HepG2 (cell line): ENCODE measurements around the gene SYNC. TPM values are rescaled to one million over a fixed set of nuclear protein-coding genes. Genes with fewer than 3 reads are reported as not detected.

ENCODE experiments used
- ATAC-seq: fragments of 200-7000 bp; cut with Tn5 transposase; 3 replicates; pipeline ENCODE4 v1.9.1; 2020; ENCODE audit warnings: mild to moderate bottlenecking, moderate library complexity
- BruUV-seq: library from RNA; stranded (reverse); fragments of 400-500 nt; replicated peaks from 2 replicates; lab custom pipeline; 2021; lab: Mats Ljungman, UMichigan
- CTCF ChIA-PET: fragments of 300-600 bp; formaldehyde crosslinking; extraction: SDS; loops from one replicate; lab custom pipeline; 2021; ENCODE audit warnings: low total read pairs, inconsistent platforms, low intra/inter-chr PET ratio; lab: Yijun Ruan, JAX
- POLR2A ChIA-PET: fragments of 350-600 bp; sonication (Branson Sonifier 250); formaldehyde crosslinking; loops from one replicate; lab custom pipeline; 2020; ENCODE audit warnings: antibody characterized with exemption, inconsistent platforms; lab: Yijun Ruan, JAX
- DNase-seq: peaks from one replicate; pipeline ENCODE4 v3.0.0-alpha.2; 2015; ENCODE audit warnings: low spot score
- FAIRE-seq: peaks from 3 replicates; lab custom pipeline; 2011; peaks lifted over from hg19 to GRCh38; lab: Jason Lieb, UNC
- H2AFZ ChIP-seq: one replicate; pipeline ENCODE4 v1.6.1; 2011; ENCODE audit warnings: low read length, inconsistent platforms
- H3K27ac ChIP-seq: fragments of 300-600 bp; 3 replicates; pipeline ENCODE4 v1.8.0; 2011; ENCODE audit warnings: mixed run types, mild to moderate bottlenecking, mixed read lengths, low read length, inconsistent platforms; ENCODE audit not compliant: insufficient read depth; ENCODE audit errors: extremely low read length
- H3K27me3 ChIP-seq, 2 experiments: fragments of 200-600 bp in 1 of 2; 2 replicates in 1 of 2; 3 replicates in 1 of 2; pipeline versions ENCODE4 v1.6.0 to v1.8.0; 2011; ENCODE audit warnings: low read length in 2 of 2, mild to moderate bottlenecking in 2 of 2, moderate library complexity in 2 of 2, inconsistent platforms in 1 of 2; ENCODE audit not compliant: insufficient read depth in 2 of 2, control insufficient read depth in 1 of 2
- H3K36me3 ChIP-seq, 2 experiments: fragments of 200-600 bp in 1 of 2; replicated peaks in 1 of 2; 2 replicates in 1 of 2; 3 replicates in 1 of 2; pipeline versions ENCODE4 v1.5.1 to v1.8.0; 2011; ENCODE audit warnings: low read length in 2 of 2, inconsistent platforms in 1 of 2; ENCODE audit not compliant: insufficient read depth in 2 of 2, control insufficient read depth in 1 of 2
- H3K4me1 ChIP-seq: 2 replicates; pipeline ENCODE4 v1.5.1; 2012; ENCODE audit warnings: low read length, inconsistent platforms; ENCODE audit not compliant: insufficient read depth
- H3K4me2 ChIP-seq: 2 replicates; pipeline ENCODE4 v1.6.0; 2011; ENCODE audit warnings: low read depth, low read length, inconsistent platforms
- H3K4me3 ChIP-seq, 3 experiments: fragments of 200-600 bp in 1 of 3; sonication (generic), shearing (Covaris generic) in 1 of 3; replicated peaks in 1 of 3; 2 replicates each; pipeline ENCODE4 v1.5.1; 2011 to 2016; ENCODE audit warnings: low read length in 3 of 3, inconsistent platforms in 2 of 3, low read depth in 2 of 3, mild to moderate bottlenecking in 2 of 3, control low read depth in 1 of 3, mixed read lengths in 1 of 3; ENCODE audit not compliant: insufficient read depth in 1 of 3
- H3K79me2 ChIP-seq: one replicate; pipeline ENCODE4 v1.6.1; 2011; ENCODE audit warnings: low read length, inconsistent platforms; ENCODE audit not compliant: insufficient read depth
- H3K9ac ChIP-seq: 2 replicates; pipeline ENCODE4 v1.6.0; 2011; ENCODE audit warnings: mild to moderate bottlenecking, low read depth, low read length, inconsistent platforms; ENCODE audit not compliant: insufficient read depth
- H3K9me3 ChIP-seq: 2 replicates; pipeline ENCODE4 v1.5.1; 2012; ENCODE audit warnings: mild to moderate bottlenecking, low read length
- H4K20me1 ChIP-seq: 2 replicates; pipeline ENCODE4 v1.6.0; 2011; ENCODE audit warnings: inconsistent platforms, mild to moderate bottlenecking, low read length, moderate library complexity; ENCODE audit not compliant: insufficient read depth
- JARID2 ChIP-seq: sonication (generic); formaldehyde crosslinking; IDR thresholded peaks from 2 replicates; pipeline ENCODE4 v1.8.1; 2023; ENCODE audit warnings: missing genetic modification reagents, inconsistent platforms; ENCODE audit not compliant: insufficient replicate concordance
- NCOA2 ChIP-seq: sonication (generic); formaldehyde crosslinking; IDR thresholded peaks from 2 replicates; pipeline ENCODE4 v1.8.0; 2022; ENCODE audit warnings: inconsistent platforms
- PATZ1 ChIP-seq: sonication (generic); formaldehyde crosslinking; IDR thresholded peaks from 2 replicates; pipeline ENCODE4 v1.4.0; 2020; ENCODE audit warnings: missing genetic modification reagents
- PLSCR1 ChIP-seq: sonication (generic); formaldehyde crosslinking; IDR thresholded peaks from 2 replicates; pipeline ENCODE4 v1.5.0; 2020; ENCODE audit warnings: missing genetic modification reagents, mild to moderate bottlenecking, borderline replicate concordance
- SAP130 ChIP-seq: IDR thresholded peaks from 2 replicates; pipeline ENCODE4 v1.6.1; 2016; ENCODE audit warnings: low read depth
- ZNF34 ChIP-seq: sonication (generic); formaldehyde crosslinking; IDR thresholded peaks from 2 replicates; pipeline ENCODE4 v1.4.0; 2020; ENCODE audit warnings: mild to moderate bottlenecking, missing genetic modification reagents, borderline replicate concordance
- ZNF572 ChIP-seq: sonication (generic); formaldehyde crosslinking; IDR thresholded peaks from 2 replicates; pipeline ENCODE4 v1.5.1; 2020; ENCODE audit warnings: mild to moderate bottlenecking, missing genetic modification reagents
- ZSCAN12 ChIP-seq: sonication (generic); formaldehyde crosslinking; IDR thresholded peaks from 2 replicates; pipeline ENCODE4 v1.9.0; 2021; ENCODE audit warnings: mild to moderate bottlenecking, missing genetic modification reagents
- WGBS: methylation state at CpG from one replicate; pipeline ENCODE4 v1.1.6; 2017; ENCODE audit warnings: low lambda C conversion rate; 5-methylcytosine and 5-hydroxymethylcytosine counted together
- in situ Hi-C: cut with HindIII; loops from 2 replicates; pipeline ENCODE4 v1.10.0; 2017; ENCODE audit warnings: low pct_unique_long_range_greater_than_20kb; ENCODE audit not compliant: extremely low pct_ligation_motif_present
- intact Hi-C: fragments of 100-400 bp; cut with micrococcal nuclease; formaldehyde crosslinking; loops from one replicate; pipeline ENCODE4 v1.10.0; 2022; ENCODE audit not compliant: unreplicated experiment
- polyA plus RNA-seq, 8 experiments: library from polyadenylated mRNA; depleted of rRNA in 3 of 8; stranded (reverse) in 7 of 8; unstranded in 1 of 8; fragments of >200 nt; fragmentation: Illumina TruSeq in 4 of 8; extraction: Trizol in 4 of 8; gene quantifications; 2 replicates each; pipeline versions ENCODE4 v1.2.1 to v1.2.3, GENCODE V29; 2011 to 2016; ENCODE audit warnings: low read depth in 4 of 8, missing spikeins in 1 of 8, mixed read lengths in 1 of 8; ENCODE audit not compliant: insufficient read depth in 1 of 8
- total RNA-seq, 5 experiments: library from RNA; depleted of rRNA; stranded (reverse); fragments of >200 nt; fragmentation: Illumina TruSeq; extraction: Trizol; gene quantifications; 2 replicates each; pipeline ENCODE4 v1.2.3, GENCODE V29; 2016; ENCODE audit warnings: low read depth in 1 of 5

Gene SYNC
- total and polyA plus RNA-seq, 2 of the 13 experiments (the other 11 are each of a cell fraction or from before 2014, with no cell fraction given) = 2.4 to 5.4 TPM

GRCh38 chr1:32727876-32728275 lies 25.3 kb upstream of the SYNC start (continued):
- TF ChIP-seq PATZ1 (CRISPR knock-in tag) (no peak), ZNF572 (CRISPR knock-in tag) (no peak), ZNF34 (CRISPR knock-in tag) (no peak), NCOA2 (CRISPR knock-in tag) (no peak), ZSCAN12 (CRISPR knock-in tag) (no peak), PLSCR1 (CRISPR knock-in tag) (no peak)

- in situ Hi-C loops = no loop called here
- no peak for TF ChIP-seq JARID2
- 0 out of 2 replicates have a peak, but pooled peaks have one; percentile 4 for TF ChIP-seq SAP130
- TF ChIP-seq, all 625 proteins: peak for 1
- no peak overlapping the region for H3K4me3 ChIP-seq
- H4K20me1 ChIP-seq = no peaks in the 10 kb centered on the region
- H3K9ac ChIP-seq = no peak overlapping the region
- WGBS = 91% methylated on average over 3 of the region's 3 CpGs
- H3K79me2 ChIP-seq = no peaks in the 10 kb centered on the region
- no peak for DNase-seq
- no peaks in the 10 kb centered on the region for H3K36me3 ChIP-seq
- no peak for FAIRE-seq
- H3K27me3 ChIP-seq = peaks cover 2 to 10% of the 10 kb centered on the region in 2 experiments; a peak in 2 of 5 replicates
- H3K4me1 ChIP-seq = peaks cover 44% of the 10 kb centered on the region
- BruUV-seq = no TSS peak
- H3K27ac ChIP-seq = no peak overlapping the region
- no peak overlapping the region for H3K4me2 ChIP-seq
- ChIA-PET CTCF (no interaction called here), POLR2A (interaction anchor here (1.4 kb wide), 1 partner anchor 12 kb away, joined by 6 read pairs; no protein-coding TSS in a partner anchor)
- no peak for ATAC-seq
- H2AFZ ChIP-seq = no peak overlapping the region
- no peaks in the 10 kb centered on the region for H3K9me3 ChIP-seq
- intact Hi-C loops = no loop called here
Measured at GRCh38 chr1:32725615-32725982, 23.0 kb upstream of the SYNC start.
